Peyer's patch (tissue), 4 donors: ENCODE results near the gene ZNF683.

Experiments
- CTCF ChIP-seq, 6 experiments: fragments of 450-650 bp in 4 of 6; fragments of 200-600 bp in 2 of 6; sonication (generic) in 1 of 6; IDR thresholded peaks; one replicate each; pipeline ENCODE4 v1.5.1; 2017 to 2019; ENCODE audit warnings: antibody characterized with exemption in 6 of 6, mild to moderate bottlenecking in 3 of 6, moderate library complexity in 1 of 6
- POLR2A ChIP-seq, 2 donors: fragments of 450-650 bp; IDR thresholded peaks; one replicate each; pipeline ENCODE4 v1.5.1; 2017; ENCODE audit warnings: antibody characterized with exemption in 2 of 2, mild to moderate bottlenecking in 2 of 2, moderate library complexity in 2 of 2

- TF ChIP-seq CTCF (IDR thresholded peaks at IDR 0.05) (no peak), POLR2A (IDR thresholded peaks at IDR 0.05) (no peak)
These were observed 36.6 kb downstream of the ZNF683 start for GRCh38 chr1:26335774-26336476.
